ENCODE data around the gene KIAA0232. TPM values are rescaled to one million over a fixed set of nuclear protein-coding genes. Genes with fewer than 3 reads are reported as not detected.
"Not testable (repeated sequence)": the region's sequence is repeated elsewhere in the genome, so short reads cannot be mapped to it uniquely, and the experiment has no call there.

The KIAA0232 gene
- total RNA-seq, 1 donor from 2014 or later, result 40.1 TPM

- no peak for TF ChIP-seq CTCF (conservative IDR thresholded peaks at IDR 0.05)
- Mint-ChIP-seq H3K27me3 (ENCODE audit: low read depth) (no peaks in the 10 kb centered on the region), H3K4me1 (peaks cover 51% of the 10 kb centered on the region), H3K36me3 (ENCODE audit: low read depth) (peaks cover 10% of the 10 kb centered on the region), H3K9me3 (no peaks in the 10 kb centered on the region), H3K4me3 (peak overlapping the region; percentile 27), H3K27ac (ENCODE audit: unreplicated experiment) (no peak overlapping the region)
- DNase-seq (ENCODE audit: low read depth, low spot score), result no peak
These were observed 107.3 kb downstream of the KIAA0232 start for GRCh38 chr4:6889736-6890324.

DNA sequence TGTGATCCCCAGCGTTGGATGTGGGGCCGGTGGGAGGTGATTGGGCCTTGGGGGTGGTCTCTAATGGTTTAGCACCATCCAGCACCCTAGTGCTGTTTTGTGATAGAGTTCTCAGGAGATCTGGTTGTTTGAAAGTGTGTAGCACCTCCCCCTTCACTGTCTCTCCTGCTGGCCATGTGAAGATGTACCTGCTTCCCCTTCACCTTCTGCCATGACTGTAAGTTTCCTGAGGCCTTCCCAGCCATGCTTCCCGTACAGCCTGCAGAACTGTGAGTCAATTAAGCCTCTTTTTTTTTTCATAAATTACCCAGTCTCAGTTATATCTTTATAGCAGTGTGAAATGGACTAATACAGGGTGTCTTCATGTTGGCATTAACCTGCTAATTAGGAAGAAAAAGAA, 107.8 kb downstream of the KIAA0232 start:
- H3K27ac Mint-ChIP-seq (ENCODE audit: unreplicated experiment), result no peak overlapping the region
- H3K9me3 Mint-ChIP-seq, result no peaks in the 10 kb centered on the region

GRCh38 chr4:6890971-6891370, 108.4 kb downstream of the KIAA0232 start:
- H3K9me3 Mint-ChIP-seq, result not testable (repeated sequence)
- H3K4me1 Mint-ChIP-seq, result peaks cover 47% of the 10 kb centered on the region

More for the DNA sequence above, 107.8 kb downstream of the KIAA0232 start:
- Mint-ChIP-seq H3K27me3 (ENCODE audit: low read depth) (no peaks in the 10 kb centered on the region), H3K4me1 (peaks cover 48% of the 10 kb centered on the region), H3K4me3 (no peak overlapping the region), H3K36me3 (ENCODE audit: low read depth) (peaks cover 8% of the 10 kb centered on the region)
- no peak for DNase-seq (ENCODE audit: low read depth, low spot score)
- TF ChIP-seq CTCF (conservative IDR thresholded peaks at IDR 0.05), result no peak

DNA sequence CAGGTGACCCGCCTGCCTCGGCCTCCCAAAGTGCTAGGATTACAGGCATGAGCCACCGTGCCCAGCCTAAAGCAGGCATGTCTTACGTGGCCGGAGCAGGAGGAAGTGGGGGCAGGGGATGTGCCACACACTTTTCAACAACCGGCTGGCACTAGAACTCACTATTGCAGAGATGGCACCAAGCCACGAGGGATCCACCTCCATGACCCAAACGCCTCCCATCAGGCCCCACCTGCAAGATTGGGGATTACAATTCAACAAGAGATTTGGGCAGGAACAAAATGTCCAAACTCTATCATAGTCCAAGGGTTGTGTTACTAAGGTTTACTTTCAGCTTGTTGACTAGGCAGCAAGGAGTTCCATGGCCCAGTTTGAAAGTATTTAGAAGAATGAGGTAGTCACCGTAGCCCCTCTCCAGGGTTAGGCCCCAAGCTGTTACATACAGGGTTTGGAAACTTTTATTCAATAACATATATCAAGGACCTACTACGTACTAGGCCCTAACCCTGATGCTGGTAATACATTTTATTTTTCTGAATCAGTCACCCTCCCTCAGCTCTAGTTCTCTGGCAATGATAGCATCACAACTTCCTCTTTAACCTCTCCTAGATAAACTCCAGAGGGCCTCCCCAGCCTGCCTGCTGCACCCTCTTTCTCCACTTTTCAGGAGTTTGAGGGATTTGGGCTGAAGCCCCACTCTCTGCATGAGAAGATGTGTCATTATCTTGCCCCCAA, 109.1 kb downstream of the KIAA0232 start:
- Mint-ChIP-seq H3K4me1 (peaks cover 44% of the 10 kb centered on the region), H3K27ac (ENCODE audit: unreplicated experiment) (peak overlapping the region; percentile 50), H3K4me3 (peak overlapping the region; percentile 56), H3K27me3 (ENCODE audit: low read depth) (no peaks in the 10 kb centered on the region), H3K36me3 (ENCODE audit: low read depth) (peaks cover 7% of the 10 kb centered on the region), H3K9me3 (no peaks in the 10 kb centered on the region)
- TF ChIP-seq CTCF (conservative IDR thresholded peaks at IDR 0.05), result no peak
- no peak for DNase-seq (ENCODE audit: low read depth, low spot score)

More at GRCh38 chr4:6890971-6891370, 108.4 kb downstream of the KIAA0232 start:
- H3K27me3 Mint-ChIP-seq (ENCODE audit: low read depth); H3K36me3 Mint-ChIP-seq (ENCODE audit: low read depth); DNase-seq (ENCODE audit: low read depth, low spot score); H3K4me3 Mint-ChIP-seq; H3K27ac Mint-ChIP-seq (ENCODE audit: unreplicated experiment): not testable (repeated sequence)

- Mint-ChIP-seq H3K27me3 (ENCODE audit: low read depth) (no peaks in the 10 kb centered on the region), H3K4me1 (peaks cover 37% of the 10 kb centered on the region), H3K9me3 (no peaks in the 10 kb centered on the region), H3K27ac (ENCODE audit: unreplicated experiment) (peak overlapping the region; percentile 50), H3K36me3 (ENCODE audit: low read depth) (peaks cover 7% of the 10 kb centered on the region), H3K4me3 (peak overlapping the region; percentile 56)
- DNase-seq (ENCODE audit: low read depth, low spot score), result peak; percentile 37
- TF ChIP-seq CTCF (conservative IDR thresholded peaks at IDR 0.05), result no peak
These were observed 109.8 kb downstream of the KIAA0232 start for GRCh38 chr4:6892190-6892908.

DNA sequence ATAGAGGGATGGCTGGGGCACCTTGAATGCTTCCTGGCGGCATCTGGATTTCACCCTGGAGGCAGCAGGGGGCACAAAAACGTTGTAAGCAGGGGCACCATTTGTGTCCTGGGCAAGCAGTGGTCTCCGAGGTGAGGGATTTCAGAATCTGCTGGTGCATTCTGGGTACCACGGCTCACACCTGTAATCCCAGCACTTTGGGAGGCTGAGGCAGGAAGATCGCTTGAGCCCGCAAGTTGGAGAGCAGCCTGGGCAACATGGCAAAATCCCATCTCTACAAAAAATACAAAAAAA, 110.3 kb downstream of the KIAA0232 start:
- peaks cover 7% of the 10 kb centered on the region for H3K36me3 Mint-ChIP-seq (ENCODE audit: low read depth)
- peaks cover 32% of the 10 kb centered on the region for H3K4me1 Mint-ChIP-seq
- peak overlapping the region; percentile 56 for H3K4me3 Mint-ChIP-seq
- no peaks in the 10 kb centered on the region for H3K27me3 Mint-ChIP-seq (ENCODE audit: low read depth)
- no peaks in the 10 kb centered on the region for H3K9me3 Mint-ChIP-seq
- H3K27ac Mint-ChIP-seq (ENCODE audit: unreplicated experiment), result no peak overlapping the region
- TF ChIP-seq CTCF (conservative IDR thresholded peaks at IDR 0.05), result no peak
- no peak for DNase-seq (ENCODE audit: low read depth, low spot score)

Measured in neural crest cell (in vitro differentiated cells).